ENCODE measurements around the gene COQ10B.

COQ10B gene

GRCh38 chr2:197453914-197454398 is 604 bp downstream of the COQ10B start:
- TF ChIP-seq OSR1 (CRISPR knock-in tag; IDR thresholded peaks at IDR 0.05) = no peak
- TF ChIP-seq ISL1 (CRISPR knock-in tag; IDR thresholded peaks at IDR 0.05) = no peak
- TF ChIP-seq ZNF565 (CRISPR knock-in tag; conservative IDR thresholded peaks at IDR 0.05; ENCODE audit: low read depth) = no peak
- no peak for TF ChIP-seq PPARA (CRISPR knock-in tag; IDR thresholded peaks at IDR 0.05; ENCODE audit: borderline replicate concordance)
- TF ChIP-seq TOX (CRISPR knock-in tag; IDR thresholded peaks at IDR 0.05; ENCODE audit: borderline replicate concordance) = no peak
- no peak for TF ChIP-seq TSHZ2 (CRISPR knock-in tag; IDR thresholded peaks at IDR 0.05)
- no peak for TF ChIP-seq CSRNP3 (CRISPR knock-in tag; IDR thresholded peaks at IDR 0.05)
- TF ChIP-seq TCF4 (CRISPR knock-in tag; IDR thresholded peaks at IDR 0.05; ENCODE audit: borderline replicate concordance) = no peak
- TF ChIP-seq CREB5 (CRISPR knock-in tag; IDR thresholded peaks at IDR 0.05; ENCODE audit: low read depth) = no peak
- no peak for TF ChIP-seq ZNF70 (CRISPR knock-in tag; IDR thresholded peaks at IDR 0.05)
- ATAC-seq = peak; percentile 74

GRCh38 chr2:197454923-197455322 is 1.6 kb downstream of the COQ10B start:
- TF ChIP-seq ARNTL (CRISPR knock-in tag; IDR thresholded peaks at IDR 0.05; ENCODE audit: borderline replicate concordance, low read depth) = no peak
- no peak for TF ChIP-seq SNAI2 (CRISPR knock-in tag; IDR thresholded peaks at IDR 0.05)
- TF ChIP-seq ZNF565 (CRISPR knock-in tag; conservative IDR thresholded peaks at IDR 0.05; ENCODE audit: low read depth) = no peak
- no peak for TF ChIP-seq OSR1 (CRISPR knock-in tag; IDR thresholded peaks at IDR 0.05)

GRCh38 chr2:197455428-197455827 is 2.1 kb downstream of the COQ10B start:
- ATAC-seq = no peak
- TF ChIP-seq ZFP30 (CRISPR knock-in tag; IDR thresholded peaks at IDR 0.05) (no peak), OSR1 (CRISPR knock-in tag; IDR thresholded peaks at IDR 0.05) (no peak), TSHZ2 (CRISPR knock-in tag; IDR thresholded peaks at IDR 0.05) (no peak), RARB (CRISPR knock-in tag; IDR thresholded peaks at IDR 0.05) (no peak), CSDC2 (CRISPR knock-in tag; IDR thresholded peaks at IDR 0.05) (no peak), GLIS3 (CRISPR knock-in tag; IDR thresholded peaks at IDR 0.05) (no peak), ZNF8 (CRISPR knock-in tag; IDR thresholded peaks at IDR 0.05) (no peak), ZFP3 (CRISPR knock-in tag; IDR thresholded peaks at IDR 0.05) (no peak), BACH2 (CRISPR knock-in tag; IDR thresholded peaks at IDR 0.05; ENCODE audit: borderline replicate concordance) (no peak)

More at GRCh38 chr2:197454923-197455322, 1.6 kb downstream of the COQ10B start:
- ATAC-seq = no peak

- no peak for ATAC-seq
- TF ChIP-seq ZNF8 (CRISPR knock-in tag; IDR thresholded peaks at IDR 0.05) (no peak), PATZ1 (CRISPR knock-in tag; IDR thresholded peaks at IDR 0.05; ENCODE audit: borderline replicate concordance) (no peak), GLIS3 (CRISPR knock-in tag; IDR thresholded peaks at IDR 0.05) (no peak), RARB (CRISPR knock-in tag; IDR thresholded peaks at IDR 0.05) (no peak), CREB5 (CRISPR knock-in tag; IDR thresholded peaks at IDR 0.05; ENCODE audit: low read depth) (no peak), ISL1 (CRISPR knock-in tag; IDR thresholded peaks at IDR 0.05) (no peak), PPARA (CRISPR knock-in tag; IDR thresholded peaks at IDR 0.05; ENCODE audit: borderline replicate concordance) (no peak), ZNF70 (CRISPR knock-in tag; IDR thresholded peaks at IDR 0.05) (no peak), ZFP30 (CRISPR knock-in tag; IDR thresholded peaks at IDR 0.05) (no peak), TCF4 (CRISPR knock-in tag; IDR thresholded peaks at IDR 0.05; ENCODE audit: borderline replicate concordance) (no peak), POU6F1 (CRISPR knock-in tag; IDR thresholded peaks at IDR 0.05; ENCODE audit: borderline replicate concordance, low read depth) (no peak), OSR1 (CRISPR knock-in tag; IDR thresholded peaks at IDR 0.05) (no peak), TOX (CRISPR knock-in tag; IDR thresholded peaks at IDR 0.05; ENCODE audit: borderline replicate concordance) (no peak), CSDC2 (CRISPR knock-in tag; IDR thresholded peaks at IDR 0.05) (no peak), ESRRG (CRISPR knock-in tag; IDR thresholded peaks at IDR 0.05) (no peak)
These were observed 7.3 kb downstream of the COQ10B start for GRCh38 chr2:197460649-197461048.
